Kasumi-1 (cell line): Measurements from ENCODE around the gene PSMC1.

Experiments
- DNase-seq, 2 experiments: peaks; one replicate each; lab custom pipeline; 2025; lab: John Stamatoyannopoulos, UW

Gene PSMC1

DNA sequence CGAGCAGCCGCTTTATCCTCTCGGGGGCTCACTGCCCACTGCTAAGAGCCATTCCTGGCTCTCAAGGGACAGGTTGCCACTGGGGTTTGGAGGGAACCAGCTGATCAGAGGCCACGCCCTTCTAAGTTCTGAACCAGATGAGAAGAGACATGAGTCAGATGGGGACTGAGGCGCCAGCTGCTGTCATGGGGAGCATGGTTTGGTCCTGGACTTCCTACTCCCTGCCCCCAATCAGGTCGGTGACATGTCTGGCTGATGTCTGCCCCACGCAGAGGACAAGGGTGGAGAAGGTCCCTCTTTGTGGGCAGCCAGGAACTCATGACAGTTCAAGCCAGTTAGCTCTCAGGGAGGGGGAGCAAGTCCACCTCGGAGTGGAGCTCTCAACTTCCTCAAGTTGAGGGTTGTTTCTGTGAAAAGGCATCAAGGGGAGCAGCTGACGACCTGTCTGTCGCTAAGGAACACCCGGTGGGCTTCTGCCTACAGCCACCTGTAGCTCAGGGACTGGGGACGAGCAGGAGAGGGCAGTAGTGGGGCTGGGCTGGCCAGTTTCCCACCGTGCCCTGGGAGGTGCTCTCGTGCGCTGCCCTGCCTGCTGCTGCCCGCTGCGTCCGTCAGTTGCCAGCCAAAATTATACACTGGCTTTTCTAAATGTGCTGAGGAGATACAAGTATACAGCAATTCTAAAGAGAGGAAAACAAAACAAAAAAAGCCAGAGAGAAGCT, 20.5 kb downstream of the PSMC1 start:
- peak in 1 of 2 experiments; percentile 10 for DNase-seq

DNA sequence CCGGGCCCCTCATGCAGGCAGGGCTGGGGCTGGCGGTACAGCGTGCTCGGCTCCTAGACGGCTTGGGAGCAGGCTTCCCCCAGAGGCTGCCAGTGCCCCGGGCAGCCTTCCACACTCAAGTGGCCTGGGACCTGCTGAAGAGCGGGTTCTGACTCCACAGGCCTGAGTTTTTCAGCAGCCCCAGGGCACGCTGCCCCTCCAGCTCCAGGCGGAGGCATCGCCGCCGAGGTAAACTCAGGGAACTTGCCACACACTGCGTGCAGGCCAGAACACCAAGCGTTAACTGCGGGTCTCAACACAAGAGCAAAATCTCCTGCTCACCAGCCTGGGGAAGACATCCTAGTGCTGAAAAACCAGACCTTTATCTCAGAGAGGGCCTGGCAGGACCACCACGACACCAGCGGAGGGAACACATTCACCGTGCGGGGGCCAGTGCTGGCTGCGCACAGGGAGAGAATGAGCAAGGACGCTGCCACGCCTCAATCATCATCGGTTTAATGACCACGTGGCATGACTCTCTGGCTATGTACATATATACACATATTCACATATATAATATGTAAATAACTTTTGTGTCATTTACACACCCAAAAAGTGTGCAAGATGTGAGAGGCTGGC, 21.3 kb downstream of the PSMC1 start:
- no peak for DNase-seq

DNA sequence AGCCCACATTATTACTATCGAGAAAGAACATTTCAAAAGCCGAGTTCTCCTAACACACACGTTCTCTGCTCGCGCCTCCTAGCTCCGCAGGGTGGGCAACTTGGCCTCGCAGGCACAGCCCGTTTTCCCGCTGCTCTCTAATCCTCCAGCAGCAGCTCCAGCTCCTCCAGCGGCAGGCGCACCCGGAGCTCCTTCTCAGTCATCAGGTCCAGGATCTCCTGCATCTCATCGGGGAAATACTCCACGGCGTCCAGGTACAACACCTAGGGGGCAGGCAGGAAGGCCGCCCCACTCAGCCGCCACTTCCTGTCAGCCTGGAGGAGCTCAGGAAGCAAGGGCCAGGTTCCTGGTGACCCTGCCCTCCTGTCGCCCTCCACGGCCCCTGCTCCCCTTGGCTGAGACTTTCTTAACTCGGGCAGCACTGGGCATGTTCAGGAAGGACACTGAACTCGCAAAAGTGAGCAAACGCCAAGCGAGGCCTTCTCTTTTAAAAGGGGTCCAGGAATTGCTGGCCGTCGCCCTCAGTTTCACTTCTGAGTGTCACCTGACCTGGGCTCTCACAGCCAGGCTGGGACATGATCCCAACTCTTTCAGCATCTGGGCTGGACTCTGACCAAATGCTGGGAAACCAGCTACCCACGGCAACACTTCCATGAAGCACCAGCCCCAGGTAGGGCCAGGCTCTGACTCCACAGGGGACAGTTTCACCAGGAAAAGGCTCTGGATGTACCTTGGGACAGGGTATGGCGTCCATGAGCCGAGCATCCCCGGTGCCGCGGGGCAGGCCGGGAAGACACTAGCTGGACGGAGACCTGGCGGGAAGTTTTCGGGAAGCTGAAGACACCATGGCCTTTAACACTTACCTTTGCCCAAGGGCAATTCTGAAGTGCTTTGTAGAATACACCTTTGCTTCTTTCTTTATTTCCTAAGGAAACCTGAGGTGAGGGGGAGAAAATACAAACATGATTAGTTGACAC, 22.1 kb downstream of the PSMC1 start:
- DNase-seq, result no peak

DNA sequence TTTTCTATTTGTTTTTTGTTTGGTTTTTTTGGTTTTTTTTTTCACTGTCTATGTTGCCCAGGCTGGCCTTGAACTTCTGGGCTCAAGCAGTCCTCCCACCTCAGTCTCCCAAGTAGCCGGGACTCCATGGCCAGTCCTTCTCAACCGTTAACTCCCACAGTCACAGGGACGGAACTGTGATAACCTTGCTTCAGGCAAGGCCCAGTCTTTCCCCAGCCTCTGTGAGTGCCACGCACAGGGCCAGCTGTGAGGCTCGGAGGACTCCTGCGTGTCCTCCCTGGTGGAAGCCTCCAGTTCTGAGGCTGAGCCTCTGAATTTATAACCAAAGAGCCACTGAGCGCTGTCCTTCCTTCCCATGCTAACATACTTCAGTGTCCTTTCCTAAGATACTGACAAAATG, 23.7 kb downstream of the PSMC1 start:
- no peak for DNase-seq

DNA sequence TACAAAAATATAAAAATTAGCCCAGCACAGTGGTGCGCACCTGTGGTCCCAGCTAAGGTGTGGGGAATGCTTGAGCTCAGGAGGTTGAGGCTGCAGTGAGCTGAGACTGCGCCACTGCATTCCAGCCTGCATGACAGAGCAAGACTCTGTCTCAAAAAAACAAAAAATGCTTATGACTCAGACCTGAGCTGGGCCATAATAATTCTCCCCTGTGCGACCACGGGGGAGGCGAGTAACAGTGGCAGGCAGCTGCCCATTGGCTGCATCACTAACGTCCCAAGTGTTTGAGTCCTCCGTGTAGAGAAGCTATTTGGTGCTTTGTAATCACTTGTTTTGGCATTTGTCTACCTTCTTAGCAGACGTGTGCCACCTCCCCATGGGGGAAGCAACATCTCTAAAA, 24.9 kb downstream of the PSMC1 start:
- no peak for DNase-seq

DNA sequence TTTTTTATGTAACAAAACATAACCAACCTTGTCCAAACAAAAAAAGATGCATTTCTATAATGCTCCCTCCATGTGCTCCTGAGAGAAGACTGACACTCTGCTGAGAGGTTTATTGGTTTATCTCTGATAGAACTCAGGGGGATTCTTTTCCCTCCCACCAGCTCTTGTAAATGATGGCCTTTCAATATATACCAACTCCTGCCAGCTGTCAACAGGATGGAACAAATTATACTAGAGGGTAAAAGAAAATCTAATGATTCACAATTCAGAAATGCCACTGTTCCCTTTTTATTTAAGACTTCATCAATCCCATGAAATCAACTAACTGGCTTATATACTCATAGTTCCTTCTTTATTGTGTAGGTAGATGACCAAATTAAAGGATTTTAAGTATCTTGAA, 25.4 kb downstream of the PSMC1 start:
- DNase-seq, result no peak

DNA sequence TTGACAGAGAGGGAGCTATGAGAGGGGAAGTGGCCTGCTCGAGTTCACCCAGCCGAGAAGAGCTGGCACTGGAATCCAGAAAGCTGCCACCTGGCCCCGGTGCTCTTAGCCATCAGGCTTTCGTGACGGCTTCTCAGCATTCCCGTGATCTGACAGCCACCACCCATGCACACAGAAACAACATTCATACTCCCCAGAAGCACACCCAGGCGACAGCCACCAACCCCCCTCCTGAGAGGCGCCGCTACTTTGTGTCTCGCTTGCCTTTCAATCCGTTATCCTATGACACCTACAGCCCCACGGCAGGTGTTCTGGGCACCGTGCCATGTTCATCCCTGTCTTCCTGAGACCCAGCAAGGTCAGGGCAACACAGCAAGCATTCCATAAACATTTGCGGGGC, 31.4 kb downstream of the PSMC1 start:
- DNase-seq, result no peak

DNA sequence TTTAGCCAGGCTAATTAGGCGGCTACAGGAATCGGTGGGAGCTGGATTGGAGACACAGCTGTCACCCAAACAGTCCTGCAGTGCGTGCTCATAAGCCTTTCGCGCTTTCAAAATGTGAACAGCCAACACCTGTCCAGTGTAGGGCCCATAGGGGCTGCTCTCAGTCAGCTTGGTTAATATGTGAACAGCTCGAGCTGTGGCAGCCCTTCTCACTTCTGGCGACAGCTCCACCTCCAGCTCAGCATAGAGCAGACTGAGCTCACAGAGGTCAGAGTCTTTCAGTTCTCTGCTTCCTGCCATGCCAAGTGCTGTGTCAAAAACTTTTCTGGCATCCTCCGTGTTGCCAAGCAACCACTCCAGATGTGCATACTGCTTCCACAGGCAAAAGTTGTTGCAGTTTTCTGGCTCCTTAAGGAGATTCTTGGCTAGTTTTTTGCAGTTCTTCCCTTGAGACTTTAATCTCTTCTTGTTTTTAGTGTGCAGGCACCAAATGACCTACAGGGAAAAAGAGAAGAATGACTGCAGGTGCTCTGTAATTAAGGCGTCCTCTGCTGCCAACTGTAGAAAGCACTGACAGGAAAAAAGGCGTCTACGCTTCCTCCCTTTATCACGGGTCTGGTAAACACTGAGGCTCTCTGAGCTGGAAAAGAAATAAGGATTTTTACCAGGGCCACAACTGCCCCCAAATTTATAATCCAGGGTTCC, 32.5 kb downstream of the PSMC1 start:
- no peak for DNase-seq

DNA sequence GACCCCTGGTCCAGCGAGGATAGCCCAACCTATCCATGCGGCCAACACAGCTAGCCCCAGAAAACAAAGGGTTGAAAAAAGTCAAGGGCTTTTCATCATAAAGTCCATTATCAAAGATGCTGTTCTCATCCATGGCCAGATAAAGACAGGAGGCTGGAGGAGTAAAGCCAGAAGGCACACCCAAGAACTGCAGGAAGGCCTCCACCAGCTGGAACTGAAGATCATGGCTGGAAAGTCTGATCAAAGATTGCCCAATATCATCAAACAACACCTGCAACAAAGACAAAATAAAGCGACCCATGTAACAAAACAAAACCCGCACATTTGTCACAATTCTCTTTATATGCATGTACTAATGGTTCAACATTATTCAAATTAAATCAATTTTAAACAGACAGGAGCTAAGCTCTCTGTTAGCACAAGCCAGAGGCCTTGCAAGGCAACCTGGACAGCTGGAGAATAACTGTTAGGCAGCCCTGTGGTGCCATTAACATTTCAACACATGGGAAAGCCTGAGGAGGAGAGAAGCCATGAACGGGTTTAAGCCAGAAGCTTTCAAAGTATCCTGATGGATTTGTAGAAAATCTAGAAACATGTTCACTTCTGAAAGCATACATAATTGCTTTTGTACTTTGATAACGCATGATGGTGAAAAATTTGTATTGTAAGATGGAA, 34.1 kb downstream of the PSMC1 start:
- DNase-seq, result no peak

DNA sequence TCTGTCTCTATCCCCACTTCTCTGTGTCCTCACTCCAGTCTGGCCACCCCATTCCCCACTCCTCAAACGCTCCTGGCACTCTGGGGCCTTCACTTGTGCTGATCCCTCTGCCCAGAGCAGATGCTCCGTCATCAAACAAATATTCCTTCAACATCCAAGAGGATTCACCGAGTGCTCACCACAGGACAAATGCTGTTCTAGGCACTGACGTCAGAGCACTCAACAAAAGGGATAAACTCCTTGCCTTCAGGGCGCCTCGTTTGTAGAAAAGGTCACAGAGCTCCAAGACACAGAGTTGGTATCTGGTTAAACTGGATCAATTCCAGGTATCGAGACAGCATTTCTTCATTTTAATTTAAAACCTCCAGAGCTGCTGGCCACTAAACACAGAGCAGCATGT, 35.3 kb downstream of the PSMC1 start:
- DNase-seq, result no peak

DNA sequence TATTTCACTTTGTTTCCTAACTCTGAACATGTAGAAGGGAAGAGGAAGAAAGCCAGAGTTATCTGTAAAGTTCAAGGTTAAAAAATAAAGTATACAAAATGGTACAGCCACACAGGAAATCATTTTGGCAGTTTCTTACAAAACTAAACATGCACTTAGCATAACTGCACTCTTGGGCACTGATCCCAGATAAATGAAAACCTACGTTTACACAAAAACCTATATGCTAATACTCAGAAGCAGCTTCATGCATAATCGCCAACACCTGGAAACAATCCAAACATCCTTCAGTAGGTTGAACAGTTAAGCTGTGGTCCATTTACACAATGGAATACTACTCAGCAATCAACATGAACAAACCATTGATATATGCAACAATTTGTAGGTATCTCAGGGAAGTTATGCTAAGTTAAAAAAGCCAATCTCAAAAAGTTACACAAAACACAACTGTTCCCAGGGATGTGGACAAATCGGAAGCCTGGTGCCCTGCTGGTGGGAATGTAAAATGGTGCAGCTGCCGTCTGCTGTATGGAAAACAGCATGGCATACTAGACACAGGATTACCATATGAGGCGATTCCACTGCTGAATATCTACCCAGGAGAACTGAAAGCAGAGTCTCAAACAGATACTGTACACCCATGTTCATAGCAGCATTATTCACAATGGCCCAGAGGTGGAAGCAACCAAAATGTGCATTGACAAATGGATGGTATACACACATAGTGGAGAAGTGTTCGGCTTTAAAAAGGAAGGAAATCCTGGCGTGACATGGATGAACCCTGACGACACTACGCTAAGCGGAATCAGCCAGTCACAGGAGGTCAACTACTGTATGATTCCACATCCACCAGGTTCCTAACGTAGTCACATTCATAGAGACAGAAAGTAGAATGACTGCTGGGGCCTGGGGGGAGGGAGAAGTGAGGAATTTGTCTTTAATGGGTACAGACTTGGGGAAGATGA, 37.7 kb downstream of the PSMC1 start:
- no peak for DNase-seq

DNA sequence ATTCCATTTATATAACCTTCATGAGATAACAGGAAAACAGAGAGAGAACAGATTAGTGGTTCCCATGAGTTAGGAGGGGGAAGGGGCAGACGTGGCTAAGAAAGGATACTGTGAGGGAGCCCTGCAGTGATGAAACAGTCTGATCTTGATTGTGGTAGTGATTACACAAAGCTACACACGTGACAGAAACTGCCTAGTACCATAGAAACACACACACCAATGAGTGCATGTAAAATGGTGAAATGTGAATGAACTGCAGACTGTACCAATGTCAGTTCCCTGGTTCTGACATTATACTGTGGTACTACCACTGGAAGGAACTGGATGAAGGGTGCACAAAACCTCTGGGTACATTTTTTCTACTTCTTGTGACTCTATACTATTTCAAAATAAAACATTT, 38.5 kb downstream of the PSMC1 start:
- DNase-seq, result peak; percentile 29 to 30

DNA sequence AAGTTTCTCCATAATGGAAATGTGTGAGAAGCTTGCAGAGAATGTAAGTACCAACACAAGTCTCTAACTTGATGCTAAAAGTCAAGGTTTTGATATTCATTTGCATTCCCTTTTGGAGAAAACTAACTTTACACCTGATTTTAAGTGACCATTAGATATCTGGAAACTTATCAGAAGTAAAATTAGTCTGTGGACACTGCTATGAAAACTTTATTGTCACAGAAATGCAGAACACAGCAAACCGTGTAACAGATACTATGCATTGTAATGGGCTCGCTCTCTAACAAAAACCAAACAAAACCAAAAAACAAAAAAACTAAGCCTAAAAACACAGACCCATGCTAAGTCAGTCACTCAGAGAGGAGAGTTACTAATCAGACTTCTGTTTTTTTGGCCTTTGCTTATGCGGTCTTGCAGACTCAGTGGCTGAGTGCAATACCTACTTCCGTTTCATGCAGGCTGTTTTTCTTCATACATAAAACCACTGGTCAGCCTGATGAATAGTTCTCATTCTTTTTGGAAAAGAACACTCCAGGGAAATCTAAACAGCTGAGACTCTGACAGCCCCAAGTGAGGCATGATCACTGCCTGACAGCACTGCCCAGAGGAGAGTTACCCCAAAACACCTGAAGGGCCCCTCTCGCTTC, 39.6 kb downstream of the PSMC1 start:
- DNase-seq, result peak; percentile 55 to 57

DNA sequence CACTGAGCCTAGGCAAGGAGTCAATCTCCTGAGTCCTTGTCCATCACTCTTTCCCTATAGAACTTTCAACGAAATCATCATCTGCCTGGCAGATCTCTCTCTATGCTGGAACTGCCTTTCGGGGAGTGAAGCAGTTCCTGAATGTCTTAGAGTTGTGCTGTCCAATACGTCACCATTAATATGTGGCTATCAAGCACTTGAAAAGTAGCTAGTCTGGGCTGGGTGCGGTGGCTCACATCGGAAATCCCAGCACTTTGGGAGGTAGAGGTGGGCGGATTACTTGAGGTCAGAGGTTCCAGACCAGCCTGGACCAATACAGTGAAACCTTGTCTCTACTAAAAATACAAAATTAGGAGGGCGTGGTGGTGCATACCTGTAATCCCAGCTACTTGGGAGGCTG, 40.3 kb downstream of the PSMC1 start:
- DNase-seq, result no peak

DNA sequence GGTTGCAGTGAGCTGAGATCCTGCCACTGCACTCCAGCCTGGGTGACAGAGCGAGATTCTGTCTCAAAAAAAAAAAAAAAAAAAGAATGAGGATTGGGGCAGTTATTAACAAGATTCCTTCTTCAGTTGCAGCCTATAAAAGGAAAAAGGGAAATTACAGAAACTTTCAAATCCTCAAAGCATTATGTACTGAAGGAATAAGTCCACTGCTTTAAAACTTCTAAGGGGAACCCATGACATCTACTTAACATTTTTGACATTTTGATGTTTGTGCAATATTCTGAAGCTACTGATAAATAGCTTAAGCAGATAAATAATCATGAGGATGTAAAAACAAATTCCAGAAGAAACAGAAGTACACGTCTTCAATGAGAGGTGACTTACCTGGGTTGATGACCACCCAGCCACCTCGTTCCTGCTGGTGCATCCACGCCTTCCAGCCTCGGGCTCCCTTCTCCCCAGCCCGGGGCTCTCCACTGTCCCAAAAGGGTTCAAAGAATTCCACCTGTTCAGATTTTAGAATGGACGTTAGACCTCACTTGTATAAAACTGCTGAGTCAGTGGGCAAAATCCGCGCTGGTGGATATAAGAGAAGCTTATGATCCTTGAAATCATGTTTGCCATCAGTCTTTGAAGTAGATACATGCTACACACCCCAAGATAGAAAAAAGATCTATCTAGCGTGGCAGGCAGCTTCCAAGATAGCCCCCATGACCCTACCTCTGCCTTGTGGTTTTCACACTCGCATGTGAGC, 41.7 kb downstream of the PSMC1 start:
- no peak for DNase-seq

DNA sequence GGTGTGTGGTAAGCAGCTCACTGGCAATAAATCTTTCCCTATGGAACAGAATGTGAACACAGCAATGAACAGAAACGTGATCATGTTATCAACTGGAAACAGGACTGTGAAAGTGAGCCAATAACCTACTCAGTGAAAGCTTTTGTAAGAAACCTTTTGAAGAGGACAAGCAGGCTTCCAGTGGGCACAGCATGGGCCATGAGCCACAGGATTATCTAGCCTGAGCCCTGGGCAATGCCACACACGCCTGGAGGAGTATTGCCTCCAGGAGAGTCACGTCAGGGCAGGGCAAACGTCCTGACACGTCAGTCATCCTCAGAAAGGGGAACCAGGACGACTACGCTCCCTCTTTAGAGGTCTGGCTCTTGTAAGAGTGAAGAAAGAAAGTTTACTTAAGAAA, 43.1 kb downstream of the PSMC1 start:
- peak; percentile 68 to 76 for DNase-seq

DNA sequence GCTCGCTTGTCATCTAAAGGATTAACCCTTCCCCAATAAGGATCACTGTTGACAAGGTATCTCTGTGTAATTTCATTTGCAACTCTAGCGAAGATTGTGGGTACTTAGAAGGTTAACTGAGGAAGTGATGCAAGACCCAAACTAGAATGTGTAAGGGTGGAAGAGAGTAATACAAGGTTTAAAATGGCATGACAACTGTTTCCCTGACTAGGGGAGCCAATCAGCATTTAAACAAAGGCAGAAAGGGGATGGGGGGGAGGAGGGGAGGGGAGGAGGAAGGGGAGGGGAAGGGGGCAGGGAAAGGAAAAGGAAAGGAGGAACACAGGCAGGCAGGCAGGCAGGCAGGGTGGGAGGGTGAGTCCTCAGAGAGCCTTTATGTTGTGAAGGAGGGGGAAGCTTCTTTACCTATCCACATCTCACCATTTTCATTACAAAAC, 44.3 kb downstream of the PSMC1 start:
- peak; percentile 56 to 67 for DNase-seq

DNA sequence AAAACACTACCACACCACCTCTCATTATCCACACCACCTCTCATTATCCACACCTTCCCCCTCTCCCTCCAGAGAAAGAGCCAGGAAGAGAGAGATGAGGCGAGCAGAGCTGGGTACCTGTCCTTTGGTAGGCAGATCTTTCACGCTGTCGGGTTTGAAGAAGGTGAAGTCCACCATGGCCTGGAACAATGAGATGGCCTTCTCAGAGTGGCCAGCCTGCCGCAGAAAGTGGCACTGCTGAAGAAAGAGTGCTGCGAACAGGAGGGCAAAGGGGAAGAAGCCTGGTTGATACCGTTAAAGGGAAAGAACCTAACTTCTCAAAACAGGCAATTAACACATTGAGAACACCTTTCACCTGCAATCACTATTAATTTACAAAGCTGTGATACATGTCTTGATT, 44.8 kb downstream of the PSMC1 start:
- DNase-seq, result no peak

DNA sequence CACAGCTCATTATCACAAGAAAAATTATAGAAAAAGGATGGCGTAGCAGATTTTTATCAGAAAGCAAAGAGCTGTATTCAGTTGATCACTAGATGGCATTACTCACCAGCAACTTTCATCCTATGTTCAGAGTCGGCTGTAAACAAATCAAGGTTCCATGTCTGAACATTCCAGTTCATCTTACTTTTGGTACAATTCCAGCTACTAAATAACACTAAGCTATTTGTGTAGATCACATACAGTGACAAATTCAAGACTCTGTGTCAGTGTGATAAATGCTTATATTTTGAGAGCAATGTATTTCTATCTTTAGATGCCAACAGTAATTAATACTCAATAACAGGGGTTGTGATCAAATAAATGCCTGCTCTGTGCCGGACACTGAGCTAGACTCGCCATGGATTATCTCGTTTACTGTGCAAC, 45.3 kb downstream of the PSMC1 start:
- DNase-seq, result peak; percentile 29 to 49
